ENCODE data around the gene RAB10. TPM values are rescaled to one million over a fixed set of nuclear protein-coding genes. Genes with fewer than 3 reads are reported as not detected.

RAB10 gene
- total and polyA plus RNA-seq, 2 of the 13 experiments (the other 11 are each of a cell fraction or from before 2014, with no cell fraction given) = 48.2 to 120 TPM

- TF ChIP-seq EED (CRISPR knock-in tag; IDR thresholded peaks at IDR 0.05) (no peak), ZNF619 (CRISPR knock-in tag; IDR thresholded peaks at IDR 0.05) (no peak), ZNF121 (CRISPR knock-in tag; IDR thresholded peaks at IDR 0.05) (no peak), ATM (IDR thresholded peaks at IDR 0.05; ENCODE audit: borderline replicate concordance) (no peak), ZNF841 (CRISPR knock-in tag; IDR thresholded peaks at IDR 0.05; ENCODE audit: borderline replicate concordance) (no peak), ARNT2 (CRISPR knock-in tag; IDR thresholded peaks at IDR 0.05; ENCODE audit: low read depth) (peak; percentile 55; the same call in 1 of the 2 replicates), ZNF556 (CRISPR knock-in tag; IDR thresholded peaks at IDR 0.05; ENCODE audit: borderline replicate concordance) (no peak; the same call in 1 of the 2 replicates), FOXA3 (CRISPR knock-in tag; IDR thresholded peaks at IDR 0.05) (peak; percentile 90), ELF3 (CRISPR knock-in tag; IDR thresholded peaks at IDR 0.05) (peak; percentile 22; the same call in 1 of the 2 replicates), ATF7-NPFF (CRISPR knock-in tag; IDR thresholded peaks at IDR 0.05; ENCODE audit: low read depth) (no peak), ZNF264 (CRISPR knock-in tag; IDR thresholded peaks at IDR 0.05) (no peak), ZNF572 (CRISPR knock-in tag; IDR thresholded peaks at IDR 0.05) (no peak), DDIT3 (CRISPR knock-in tag; IDR thresholded peaks at IDR 0.05) (no peak), THAP8 (CRISPR knock-in tag; IDR thresholded peaks at IDR 0.05; ENCODE audit: borderline replicate concordance) (no peak), ZNF652 (CRISPR knock-in tag; IDR thresholded peaks at IDR 0.05; ENCODE audit: borderline replicate concordance, low read depth) (no peak), ZNF138 (CRISPR knock-in tag; IDR thresholded peaks at IDR 0.05; ENCODE audit: low read depth) (no peak), KLF9 (CRISPR knock-in tag; IDR thresholded peaks at IDR 0.05; ENCODE audit: low read depth) (no peak), FOXK2 (IDR thresholded peaks at IDR 0.05) (no peak)
- TF ChIP-seq, protein P1, sequence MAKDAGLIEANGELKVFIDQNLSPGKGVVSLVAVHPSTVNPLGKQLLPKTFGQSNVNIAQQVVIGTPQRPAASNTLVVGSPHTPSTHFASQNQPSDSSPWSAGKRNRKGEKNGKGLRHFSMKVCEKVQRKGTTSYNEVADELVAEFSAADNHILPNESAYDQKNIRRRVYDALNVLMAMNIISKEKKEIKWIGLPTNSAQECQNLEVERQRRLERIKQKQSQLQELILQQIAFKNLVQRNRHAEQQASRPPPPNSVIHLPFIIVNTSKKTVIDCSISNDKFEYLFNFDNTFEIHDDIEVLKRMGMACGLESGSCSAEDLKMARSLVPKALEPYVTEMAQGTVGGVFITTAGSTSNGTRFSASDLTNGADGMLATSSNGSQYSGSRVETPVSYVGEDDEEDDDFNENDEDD (CRISPR knock-in tag; IDR thresholded peaks at IDR 0.05; ENCODE audit: borderline replicate concordance) = no peak
- TF ChIP-seq, protein P2, sequence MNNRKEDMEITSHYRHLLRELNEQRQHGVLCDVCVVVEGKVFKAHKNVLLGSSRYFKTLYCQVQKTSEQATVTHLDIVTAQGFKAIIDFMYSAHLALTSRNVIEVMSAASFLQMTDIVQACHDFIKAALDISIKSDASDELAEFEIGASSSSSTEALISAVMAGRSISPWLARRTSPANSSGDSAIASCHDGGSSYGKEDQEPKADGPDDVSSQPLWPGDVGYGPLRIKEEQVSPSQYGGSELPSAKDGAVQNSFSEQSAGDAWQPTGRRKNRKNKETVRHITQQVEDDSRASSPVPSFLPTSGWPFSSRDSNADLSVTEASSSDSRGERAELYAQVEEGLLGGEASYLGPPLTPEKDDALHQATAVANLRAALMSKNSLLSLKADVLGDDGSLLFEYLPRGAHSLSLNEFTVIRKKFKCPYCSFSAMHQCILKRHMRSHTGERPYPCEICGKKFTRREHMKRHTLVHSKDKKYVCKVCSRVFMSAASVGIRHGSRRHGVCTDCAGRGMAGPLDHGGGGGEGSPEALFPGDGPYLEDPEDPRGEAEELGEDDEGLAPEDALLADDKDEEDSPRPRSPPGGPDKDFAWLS (CRISPR knock-in tag; IDR thresholded peaks at IDR 0.05; ENCODE audit: borderline replicate concordance) = no peak
- TF ChIP-seq, protein P3, sequence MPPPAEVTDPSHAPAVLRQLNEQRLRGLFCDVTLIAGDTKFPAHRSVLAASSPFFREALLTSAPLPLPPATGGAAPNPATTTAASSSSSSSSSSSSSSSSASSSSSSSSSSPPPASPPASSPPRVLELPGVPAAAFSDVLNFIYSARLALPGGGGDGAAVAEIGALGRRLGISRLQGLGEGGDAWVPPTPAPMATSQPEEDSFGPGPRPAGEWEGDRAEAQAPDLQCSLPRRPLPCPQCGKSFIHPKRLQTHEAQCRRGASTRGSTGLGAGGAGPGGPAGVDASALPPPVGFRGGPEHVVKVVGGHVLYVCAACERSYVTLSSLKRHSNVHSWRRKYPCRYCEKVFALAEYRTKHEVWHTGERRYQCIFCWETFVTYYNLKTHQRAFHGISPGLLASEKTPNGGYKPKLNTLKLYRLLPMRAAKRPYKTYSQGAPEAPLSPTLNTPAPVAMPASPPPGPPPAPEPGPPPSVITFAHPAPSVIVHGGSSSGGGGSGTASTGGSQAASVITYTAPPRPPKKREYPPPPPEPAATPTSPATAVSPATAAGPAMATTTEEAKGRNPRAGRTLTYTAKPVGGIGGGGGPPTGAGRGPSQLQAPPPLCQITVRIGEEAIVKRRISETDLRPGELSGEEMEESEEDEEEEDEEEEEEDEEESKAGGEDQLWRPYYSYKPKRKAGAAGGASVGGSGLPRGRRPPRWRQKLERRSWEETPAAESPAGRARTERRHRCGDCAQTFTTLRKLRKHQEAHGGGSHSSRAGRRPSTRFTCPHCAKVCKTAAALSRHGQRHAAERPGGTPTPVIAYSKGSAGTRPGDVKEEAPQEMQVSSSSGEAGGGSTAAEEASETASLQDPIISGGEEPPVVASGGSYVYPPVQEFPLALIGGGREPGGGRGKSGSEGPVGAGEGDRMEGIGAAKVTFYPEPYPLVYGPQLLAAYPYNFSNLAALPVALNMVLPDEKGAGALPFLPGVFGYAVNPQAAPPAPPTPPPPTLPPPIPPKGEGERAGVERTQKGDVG (CRISPR knock-in tag; IDR thresholded peaks at IDR 0.05; ENCODE audit: borderline replicate concordance) = no peak
Measured at GRCh38 chr2:26011990-26012856, 21.7 kb upstream of the RAB10 start (continued).

Measured in HepG2 (cell line).